Aorta (tissue), 5 donors: ENCODE data around the gene AP2B1. TPM values are rescaled to one million over a fixed set of nuclear protein-coding genes. Genes with fewer than 3 reads are reported as not detected.

Experiments
- ATAC-seq: fragments of 200-7000 bp; cut with Tn5 transposase; one replicate; pipeline ENCODE4 v1.9.1; 2022; ENCODE audit warnings: moderate library complexity; ENCODE audit not compliant: low FRiP score
- DNase-seq, 2 donors: peaks; one replicate each; pipeline ENCODE4 v3.0.0-alpha.2; 2020
- H3K27ac ChIP-seq, 2 donors: one replicate each; pipeline ENCODE4 v1.5.1; 2013; ENCODE audit warnings: low read length in 2 of 2, mild to moderate bottlenecking in 2 of 2, moderate library complexity in 2 of 2, control low read depth in 1 of 2, inconsistent platforms in 1 of 2, low read depth in 1 of 2
- H3K27me3 ChIP-seq, 2 donors: one replicate each; pipeline ENCODE4 v1.6.1; 2013; ENCODE audit warnings: control low read depth in 1 of 2, low read length in 1 of 2, mild to moderate bottlenecking in 1 of 2, moderate library complexity in 1 of 2; ENCODE audit not compliant: insufficient read depth in 2 of 2, control insufficient read depth in 1 of 2
- H3K36me3 ChIP-seq, 2 donors: one replicate each; pipeline ENCODE4 v1.6.1; 2013; ENCODE audit warnings: control low read depth in 1 of 2, low read length in 1 of 2, mild to moderate bottlenecking in 1 of 2; ENCODE audit not compliant: insufficient read depth in 2 of 2, control insufficient read depth in 1 of 2
- H3K4me1 ChIP-seq, 2 donors: one replicate each; pipeline ENCODE4 v1.6.1; 2013; ENCODE audit warnings: low read length in 2 of 2, control low read depth in 1 of 2, mild to moderate bottlenecking in 1 of 2, moderate library complexity in 1 of 2; ENCODE audit not compliant: insufficient read depth in 2 of 2, control insufficient read depth in 1 of 2
- H3K4me3 ChIP-seq, 2 donors: one replicate each; pipeline ENCODE4 v1.5.1; 2013; ENCODE audit warnings: low read length in 2 of 2, control low read depth in 1 of 2, mild to moderate bottlenecking in 1 of 2
- H3K9me3 ChIP-seq: one replicate; pipeline ENCODE4 v1.6.1; 2013; ENCODE audit warnings: mild to moderate bottlenecking, low read length; ENCODE audit not compliant: control insufficient read depth
- WGBS, 2 donors: extraction: QIAGEN DNeasy Blood & Tissue Kit; methylation state at CpG; one replicate each; pipeline ENCODE4 v1.1.7; 2013; 5-methylcytosine and 5-hydroxymethylcytosine counted together
- intact Hi-C, 2 donors: fragments of 100-400 bp; cut with DNase I; formaldehyde crosslinking; loops; one replicate each; pipeline versions ENCODE4 v1.14.2 to v1.15.0; 2022
- polyA plus RNA-seq, 2 donors: library from polyadenylated mRNA; stranded (reverse); fragments of 200-250 nt; gene quantifications; one replicate each; pipeline ENCODE4 v1.2.3, GENCODE V29; 2013
- total RNA-seq, 2 donors: library from RNA; stranded (reverse); fragmentation: NEBNext Ultra II Directional; extraction: Animal tissue kit (Norgen Biotek cat#: 25700); gene quantifications; one replicate each; pipeline ENCODE4 v1.2.1, GENCODE V29; 2021
- donor health status: healthy with polysubstance abuse.
- donor health status: Bipolar disorder and iron deficiency.
- donor health status: DM: no; HTN: no; CAD: no.
- donor health status: DM: no; HTN: no; CAD: no.
- donor health status: DM: yes; HTN: yes; CAD: no.

The AP2B1 gene
- total and polyA plus RNA-seq, 4 donors, result 17.9 to 120 (median 66.7) TPM

- H3K4me3 ChIP-seq, result no peak overlapping the region
- WGBS, 2 donors, result 53 to 55% methylated on average over 11 of the region's 11 CpGs
- H3K4me1 ChIP-seq, result no peaks in the 10 kb centered on the region
- ATAC-seq (no peak), DNase-seq (no peak)
- H3K27ac ChIP-seq, result no peak overlapping the region
- no peaks in the 10 kb centered on the region for H3K9me3 ChIP-seq
- H3K36me3 ChIP-seq, result no peaks in the 10 kb centered on the region
- intact Hi-C loops, result no loop called here
- H3K27me3 ChIP-seq, result no peaks in the 10 kb centered on the region
Measured at GRCh38 chr17:35765086-35765710, 178.1 kb downstream of the AP2B1 start.

DNA sequence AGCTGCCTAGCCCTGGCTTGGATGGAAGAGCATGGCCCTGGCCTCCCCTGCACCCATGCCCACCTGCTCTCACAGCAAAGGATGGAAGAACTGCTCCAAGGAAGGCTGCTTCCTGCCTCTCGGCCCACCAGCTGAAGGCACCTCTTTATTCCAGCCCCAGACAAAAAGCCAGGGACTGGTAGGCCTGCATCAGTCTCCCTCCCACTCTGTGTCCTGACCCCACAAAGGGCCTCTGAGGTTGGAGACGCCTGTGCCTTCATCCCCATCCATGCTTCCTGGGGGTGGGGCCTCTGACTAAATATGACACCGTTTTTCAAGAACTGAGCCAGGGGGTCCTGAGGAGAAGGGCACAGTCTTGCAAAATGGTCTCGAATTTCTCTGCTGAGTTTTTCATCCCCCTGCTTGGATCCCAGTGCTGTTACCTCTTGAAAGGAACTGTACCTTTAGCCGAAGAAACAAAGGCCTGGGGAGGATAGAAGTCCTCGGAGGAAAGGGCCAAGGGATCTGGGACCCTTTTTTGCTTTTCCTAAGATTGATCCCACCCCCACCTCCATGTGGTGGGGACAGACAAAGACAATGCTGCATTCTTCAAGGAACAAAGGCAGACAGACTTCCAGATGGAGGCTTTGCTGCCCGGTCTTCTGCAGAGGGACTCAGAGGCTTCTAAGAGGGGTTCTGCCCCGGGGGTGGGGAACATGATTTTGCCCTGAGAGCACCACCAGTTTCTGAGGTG lies 178.8 kb downstream of the AP2B1 start:
- Histone ChIP-seq H3K4me3 (no peak overlapping the region), H3K9me3 (no peaks in the 10 kb centered on the region), H3K4me1 (no peaks in the 10 kb centered on the region), H3K27me3 (no peaks in the 10 kb centered on the region), H3K27ac (no peak overlapping the region), H3K36me3 (no peaks in the 10 kb centered on the region)
- DNase-seq, result no peak
- intact Hi-C loops, result no loop called here
- WGBS, 2 donors, result 83 to 87% methylated on average over 8 of the region's 8 CpGs
- no peak for ATAC-seq

- DNase-seq, result no peak
- no peaks in the 10 kb centered on the region for H3K9me3 ChIP-seq
- no peak overlapping the region for H3K4me3 ChIP-seq
- ATAC-seq, result no peak
- H3K36me3 ChIP-seq, result no peaks in the 10 kb centered on the region
- WGBS, 2 donors, result 93 to 96% methylated on average over 24 of the region's 24 CpGs
- no peak overlapping the region for H3K27ac ChIP-seq
- intact Hi-C loops, result no loop called here
- H3K4me1 ChIP-seq, result no peaks in the 10 kb centered on the region
- no peaks in the 10 kb centered on the region for H3K27me3 ChIP-seq
Measured at GRCh38 chr17:35766489-35766877, 179.4 kb downstream of the AP2B1 start.

- Histone ChIP-seq H3K27ac (no peak overlapping the region), H3K36me3 (no peaks in the 10 kb centered on the region), H3K4me3 (no peak overlapping the region), H3K4me1 (no peaks in the 10 kb centered on the region), H3K9me3 (no peaks in the 10 kb centered on the region), H3K27me3 (no peaks in the 10 kb centered on the region)
- intact Hi-C loops, result no loop called here
- no peak for ATAC-seq
- WGBS, 2 donors, result 39 to 42% methylated on average over 7 of the region's 7 CpGs
- DNase-seq, result no peak
Measured at GRCh38 chr17:35766903-35767510, 179.9 kb downstream of the AP2B1 start.

DNA sequence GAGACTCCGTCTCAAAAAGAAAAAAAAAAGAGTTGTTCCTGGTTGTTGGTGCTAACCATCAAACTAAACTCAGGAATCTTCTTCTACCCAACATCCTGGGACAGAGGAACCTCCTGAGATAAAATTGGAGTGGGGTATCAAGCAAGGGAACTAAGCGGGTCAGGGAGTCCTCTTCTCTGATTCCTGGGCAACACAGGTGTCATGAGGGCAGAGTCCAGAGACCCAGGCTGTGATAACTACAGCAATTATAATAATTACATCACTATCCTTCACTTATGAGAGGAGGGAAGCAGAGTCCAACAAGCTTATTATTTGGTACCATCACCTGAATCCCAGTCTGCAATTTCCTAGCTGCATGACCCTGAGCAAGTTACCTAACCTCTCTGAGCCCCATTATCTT lies 181.7 kb downstream of the AP2B1 start:
- Histone ChIP-seq H3K9me3 (no peaks in the 10 kb centered on the region), H3K36me3 (no peaks in the 10 kb centered on the region), H3K4me1 (no peaks in the 10 kb centered on the region), H3K27ac (no peak overlapping the region), H3K27me3 (no peaks in the 10 kb centered on the region), H3K4me3 (no peak overlapping the region)
- intact Hi-C loops, result no loop called here
- ATAC-seq (no peak), DNase-seq (no peak)
- 92 to 100% methylated on average over 2 of the region's 2 CpGs for WGBS, 2 donors

- H3K36me3 ChIP-seq, result no peaks in the 10 kb centered on the region
- H3K9me3 ChIP-seq, result no peaks in the 10 kb centered on the region
- ATAC-seq (no peak), DNase-seq (no peak)
- intact Hi-C loops, result no loop called here
- H3K27ac ChIP-seq, result no peak overlapping the region
- no peaks in the 10 kb centered on the region for H3K4me1 ChIP-seq
- H3K4me3 ChIP-seq, result no peak overlapping the region
- no peaks in the 10 kb centered on the region for H3K27me3 ChIP-seq
- 91 to 93% methylated on average over 48 of the region's 48 CpGs for WGBS, 2 donors
Measured at GRCh38 chr17:35769895-35770486, 182.9 kb downstream of the AP2B1 start.

DNA sequence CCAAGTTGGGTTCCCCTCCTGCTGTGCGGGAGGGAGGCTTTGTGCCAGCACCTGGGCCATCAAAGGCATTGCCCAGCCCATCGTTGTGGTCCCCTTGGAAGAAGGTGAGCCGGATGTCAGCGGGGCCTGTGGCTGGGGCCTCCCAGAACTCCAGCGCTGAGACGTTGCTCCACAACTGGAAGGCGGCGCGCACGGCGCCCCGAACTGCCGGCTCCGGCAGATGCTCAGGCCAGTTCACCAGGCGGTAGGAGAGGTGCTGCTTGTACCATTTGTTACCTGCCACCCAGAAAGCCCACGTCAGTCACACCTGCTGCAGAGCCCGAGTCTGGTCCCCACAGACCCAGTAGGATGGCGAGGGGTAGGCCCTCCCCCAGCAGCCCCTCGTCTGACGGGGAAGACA lies 186.0 kb downstream of the AP2B1 start:
- 94 to 96% methylated on average over 20 of the region's 20 CpGs for WGBS, 2 donors
- Histone ChIP-seq H3K27me3 (no peaks in the 10 kb centered on the region), H3K36me3 (no peaks in the 10 kb centered on the region), H3K4me1 (no peaks in the 10 kb centered on the region), H3K9me3 (no peaks in the 10 kb centered on the region), H3K27ac (peak overlapping the region in 1 of 2 donors; percentile 32), H3K4me3 (no peak overlapping the region)
- DNase-seq (peak in 1 of 2 donors; percentile 71), ATAC-seq (no peak)
- intact Hi-C loops, result no loop called here

DNA sequence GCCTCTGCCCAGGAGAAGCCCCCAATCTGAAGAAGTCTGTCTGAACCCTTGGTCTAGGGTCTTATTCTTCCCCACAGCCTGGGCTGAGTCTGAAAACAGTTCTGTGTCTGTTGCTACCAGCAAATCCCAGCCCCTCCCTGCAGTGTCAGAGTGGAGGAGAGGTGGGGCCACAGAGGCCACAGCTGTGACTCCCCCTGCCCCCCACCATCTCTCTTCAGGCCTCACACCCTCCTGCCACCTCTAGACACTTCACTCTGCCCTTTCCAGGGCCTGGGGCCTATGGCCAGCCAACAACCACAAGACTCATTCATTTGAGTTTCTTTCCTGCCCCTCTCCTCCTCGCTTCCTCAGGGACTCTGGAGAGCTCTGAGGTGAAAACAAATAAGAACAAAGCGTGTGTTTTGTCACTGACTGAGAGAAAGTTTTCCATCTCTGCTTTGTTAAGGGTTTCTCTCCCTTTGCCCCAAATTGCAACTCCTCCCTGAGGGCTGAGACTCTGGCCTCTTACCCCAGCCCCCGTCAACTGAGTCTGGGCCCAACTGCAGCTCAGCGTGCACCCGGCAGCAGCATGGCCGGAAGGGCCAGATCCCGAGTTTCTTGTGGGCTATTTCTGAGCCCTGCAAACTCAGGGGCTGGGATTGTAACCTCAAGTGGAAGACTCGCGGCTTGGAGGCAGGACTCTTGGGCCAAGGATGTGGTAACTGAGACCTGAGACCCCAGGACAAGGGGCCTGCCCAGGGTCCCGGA lies 186.7 kb downstream of the AP2B1 start:
- Histone ChIP-seq H3K9me3 (no peaks in the 10 kb centered on the region), H3K4me3 (no peak overlapping the region), H3K4me1 (no peaks in the 10 kb centered on the region), H3K27ac (peak overlapping the region; percentile 32 to 85), H3K27me3 (no peaks in the 10 kb centered on the region), H3K36me3 (no peaks in the 10 kb centered on the region)
- intact Hi-C loops, result no loop called here
- WGBS, 2 donors, result 6 to 14% methylated on average over 10 of the region's 10 CpGs
- DNase-seq (no peak), ATAC-seq (peak; percentile 3)
